SH-SY5Y (cell line): ENCODE measurements around the gene BRAT1.

Experiments used
- GATA2 ChIP-seq: IDR thresholded peaks from 2 replicates; pipeline ENCODE4 v1.6.1; 2011; ENCODE audit warnings: mild to moderate bottlenecking, low read depth, low read length
- GATA3 ChIP-seq: IDR thresholded peaks from 2 replicates; pipeline ENCODE4 v1.6.1; 2011; ENCODE audit warnings: low read depth, mild to moderate bottlenecking, low read length, moderate library complexity

GRCh38 chr7:2504128-2504888 is 51.0 kb downstream of the BRAT1 start:
- TF ChIP-seq GATA2 = no peak
- no peak for TF ChIP-seq GATA3
